ENCODE data around the gene SH3PXD2B. TPM values are rescaled to one million over a fixed set of nuclear protein-coding genes. Genes with fewer than 3 reads are reported as not detected.

Gene SH3PXD2B
- total and polyA plus RNA-seq, 2 of the 4 experiments (the other 2 are of a cell fraction), result 8.2 to 14.4 TPM

DNA sequence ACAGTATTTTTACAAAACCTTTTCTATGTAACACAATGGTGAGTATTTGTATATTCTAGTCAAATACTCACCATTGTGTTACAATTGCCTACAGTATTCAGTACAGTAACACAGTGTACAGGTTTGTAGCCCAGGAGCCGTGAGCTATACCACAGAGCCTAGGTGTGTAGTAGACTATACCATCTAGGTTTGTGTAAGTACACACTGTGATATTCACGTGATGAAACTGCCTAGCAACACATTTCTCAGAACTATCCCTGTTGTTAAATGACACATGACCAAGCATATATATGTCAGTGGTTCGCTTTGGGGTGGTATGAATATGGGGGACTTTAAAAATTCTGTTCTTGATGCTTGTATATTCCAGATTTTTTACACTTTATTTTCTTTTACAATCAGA lies 21.3 kb downstream of the SH3PXD2B start:
- Histone ChIP-seq H4K8ac (ENCODE audit: low read depth in 2 of 2, low read length in 2 of 2) (no peak overlapping the region), H3K4ac (ENCODE audit: low read depth, low read length) (no peak overlapping the region), H2BK20ac (ENCODE audit: low read depth, low read length) (no peak overlapping the region), H3K36me3 (ENCODE audit: control insufficient read depth, insufficient read depth, low read length) (peaks cover 14% of the 10 kb centered on the region), H3K4me3 (ENCODE audit: insufficient read depth, low read depth, low read length) (no peak overlapping the region), H4K20me1 (ENCODE audit: insufficient read depth, low read length) (peaks cover 74% of the 10 kb centered on the region), H3K79me1 (ENCODE audit: low read depth in 1 of 2, low read length in 2 of 2) (peaks cover 42 to 80% of the 10 kb centered on the region in 2 experiments), H3K9me3 (ENCODE audit: control insufficient read depth, insufficient read depth, low read length) (no peaks in the 10 kb centered on the region), H3K18ac (ENCODE audit: low read depth, low read length) (no peak overlapping the region), H2AK9ac (replicated peaks; ENCODE audit: low read depth, low read length, poor library complexity) (no peak overlapping the region), H3K27me3 (ENCODE audit: control insufficient read depth, insufficient read depth, low read length) (no peaks in the 10 kb centered on the region), H4K91ac (ENCODE audit: insufficient read depth, low read depth, low read length) (no peak overlapping the region), H3K4me2 (ENCODE audit: low read depth, low read length) (no peak overlapping the region), H3K27ac (ENCODE audit: insufficient read depth, low read length) (no peak overlapping the region), H3K23ac (ENCODE audit: low read depth, low read length) (no peak overlapping the region), H3K9ac (ENCODE audit: low read depth, low read length) (no peak overlapping the region), H4K5ac (ENCODE audit: low read depth, low read length) (no peak overlapping the region), H2BK15ac (ENCODE audit: low read depth, low read length) (no peak overlapping the region), H3K14ac (replicated peaks; ENCODE audit: low read depth, low read length) (no peak overlapping the region), H3K56ac (ENCODE audit: extremely low read depth, insufficient read depth, low read length) (no peak overlapping the region), H2AFZ (replicated peaks; ENCODE audit: low read length, poor library complexity) (no peak overlapping the region), H2BK5ac (ENCODE audit: low read depth, low read length, poor library complexity, severe bottlenecking) (no peak overlapping the region), H3K9me1 (ENCODE audit: insufficient read depth, low read length) (peaks cover 30% of the 10 kb centered on the region), H2AK5ac (ENCODE audit: low read depth, low read length) (no peak overlapping the region), H2BK120ac (ENCODE audit: low read depth, low read length) (no peak overlapping the region), H3K4me1 (ENCODE audit: control insufficient read depth, insufficient read depth, low read length) (peaks cover 25% of the 10 kb centered on the region)
- DNase-seq (no peak), ATAC-seq (ENCODE audit: low read depth) (no peak)
- ChIA-PET POLR2A (ENCODE audit: unreplicated experiment) (no interaction called here), CTCF (no interaction called here)
- intact Hi-C loops (cut with micrococcal nuclease), result no loop called here
- no TSS peak for BruUV-seq (replicated peaks)
- in situ Hi-C loops (cut with MboI; ENCODE audit: low sequenced_read_pairs), result no loop called here
- no CpG with 5 or more reads among the region's 3 CpGs for WGBS, 2 experiments (ENCODE audit: extremely low coverage in 2 of 2, insufficient read length in 1 of 2)
- dilution Hi-C loops (cut with HindIII; ENCODE audit: low sequenced_read_pairs, unreplicated experiment), result no loop called here
- TF ChIP-seq FOS (IDR thresholded peaks at IDR 0.05; ENCODE audit: low read depth, low read length) (no peak), SMC3 (IDR thresholded peaks at IDR 0.05; ENCODE audit: low read depth, low read length) (no peak), CHD1 (IDR thresholded peaks at IDR 0.05; ENCODE audit: low read depth, low read length) (no peak), POLR2A (IDR thresholded peaks at IDR 0.05; ENCODE audit: low read depth, low read length) (no peak), RFX5 (IDR thresholded peaks at IDR 0.05; ENCODE audit: low read depth, low read length) (no peak), RAD21 (IDR thresholded peaks at IDR 0.05; ENCODE audit: low read length) (no peak), MXI1 (IDR thresholded peaks at IDR 0.05; ENCODE audit: borderline replicate concordance, low read depth, low read length) (no peak), BHLHE40 (IDR thresholded peaks at IDR 0.05; ENCODE audit: low read depth, low read length) (no peak), CEBPB (IDR thresholded peaks at IDR 0.05; ENCODE audit: low read depth, low read length) (no peak), NFE2L2 (IDR thresholded peaks at IDR 0.05; ENCODE audit: low read depth, low read length) (no peak), RCOR1 (IDR thresholded peaks at IDR 0.05; ENCODE audit: insufficient replicate concordance, low read length) (no peak), MAZ (IDR thresholded peaks at IDR 0.05; ENCODE audit: borderline replicate concordance, low read depth, low read length) (no peak), MAFK (IDR thresholded peaks at IDR 0.05; ENCODE audit: low read depth, low read length) (no peak)
- TF ChIP-seq, protein P1, sequence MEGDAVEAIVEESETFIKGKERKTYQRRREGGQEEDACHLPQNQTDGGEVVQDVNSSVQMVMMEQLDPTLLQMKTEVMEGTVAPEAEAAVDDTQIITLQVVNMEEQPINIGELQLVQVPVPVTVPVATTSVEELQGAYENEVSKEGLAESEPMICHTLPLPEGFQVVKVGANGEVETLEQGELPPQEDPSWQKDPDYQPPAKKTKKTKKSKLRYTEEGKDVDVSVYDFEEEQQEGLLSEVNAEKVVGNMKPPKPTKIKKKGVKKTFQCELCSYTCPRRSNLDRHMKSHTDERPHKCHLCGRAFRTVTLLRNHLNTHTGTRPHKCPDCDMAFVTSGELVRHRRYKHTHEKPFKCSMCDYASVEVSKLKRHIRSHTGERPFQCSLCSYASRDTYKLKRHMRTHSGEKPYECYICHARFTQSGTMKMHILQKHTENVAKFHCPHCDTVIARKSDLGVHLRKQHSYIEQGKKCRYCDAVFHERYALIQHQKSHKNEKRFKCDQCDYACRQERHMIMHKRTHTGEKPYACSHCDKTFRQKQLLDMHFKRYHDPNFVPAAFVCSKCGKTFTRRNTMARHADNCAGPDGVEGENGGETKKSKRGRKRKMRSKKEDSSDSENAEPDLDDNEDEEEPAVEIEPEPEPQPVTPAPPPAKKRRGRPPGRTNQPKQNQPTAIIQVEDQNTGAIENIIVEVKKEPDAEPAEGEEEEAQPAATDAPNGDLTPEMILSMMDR (conservative IDR thresholded peaks at IDR 0.05; ENCODE audit: low read depth, low read length), result no peak
- TF ChIP-seq, protein P2, sequence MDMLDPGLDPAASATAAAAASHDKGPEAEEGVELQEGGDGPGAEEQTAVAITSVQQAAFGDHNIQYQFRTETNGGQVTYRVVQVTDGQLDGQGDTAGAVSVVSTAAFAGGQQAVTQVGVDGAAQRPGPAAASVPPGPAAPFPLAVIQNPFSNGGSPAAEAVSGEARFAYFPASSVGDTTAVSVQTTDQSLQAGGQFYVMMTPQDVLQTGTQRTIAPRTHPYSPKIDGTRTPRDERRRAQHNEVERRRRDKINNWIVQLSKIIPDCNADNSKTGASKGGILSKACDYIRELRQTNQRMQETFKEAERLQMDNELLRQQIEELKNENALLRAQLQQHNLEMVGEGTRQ (IDR thresholded peaks at IDR 0.05; ENCODE audit: low read depth, low read length), result no peak
- TF ChIP-seq, protein P3, sequence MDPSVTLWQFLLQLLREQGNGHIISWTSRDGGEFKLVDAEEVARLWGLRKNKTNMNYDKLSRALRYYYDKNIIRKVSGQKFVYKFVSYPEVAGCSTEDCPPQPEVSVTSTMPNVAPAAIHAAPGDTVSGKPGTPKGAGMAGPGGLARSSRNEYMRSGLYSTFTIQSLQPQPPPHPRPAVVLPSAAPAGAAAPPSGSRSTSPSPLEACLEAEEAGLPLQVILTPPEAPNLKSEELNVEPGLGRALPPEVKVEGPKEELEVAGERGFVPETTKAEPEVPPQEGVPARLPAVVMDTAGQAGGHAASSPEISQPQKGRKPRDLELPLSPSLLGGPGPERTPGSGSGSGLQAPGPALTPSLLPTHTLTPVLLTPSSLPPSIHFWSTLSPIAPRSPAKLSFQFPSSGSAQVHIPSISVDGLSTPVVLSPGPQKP (IDR thresholded peaks at IDR 0.05; ENCODE audit: borderline replicate concordance, low read depth, low read length), result no peak

All from IMR-90 (cell line).